Measurements from ENCODE around the gene GPR179.

- TF ChIP-seq, protein P1, sequence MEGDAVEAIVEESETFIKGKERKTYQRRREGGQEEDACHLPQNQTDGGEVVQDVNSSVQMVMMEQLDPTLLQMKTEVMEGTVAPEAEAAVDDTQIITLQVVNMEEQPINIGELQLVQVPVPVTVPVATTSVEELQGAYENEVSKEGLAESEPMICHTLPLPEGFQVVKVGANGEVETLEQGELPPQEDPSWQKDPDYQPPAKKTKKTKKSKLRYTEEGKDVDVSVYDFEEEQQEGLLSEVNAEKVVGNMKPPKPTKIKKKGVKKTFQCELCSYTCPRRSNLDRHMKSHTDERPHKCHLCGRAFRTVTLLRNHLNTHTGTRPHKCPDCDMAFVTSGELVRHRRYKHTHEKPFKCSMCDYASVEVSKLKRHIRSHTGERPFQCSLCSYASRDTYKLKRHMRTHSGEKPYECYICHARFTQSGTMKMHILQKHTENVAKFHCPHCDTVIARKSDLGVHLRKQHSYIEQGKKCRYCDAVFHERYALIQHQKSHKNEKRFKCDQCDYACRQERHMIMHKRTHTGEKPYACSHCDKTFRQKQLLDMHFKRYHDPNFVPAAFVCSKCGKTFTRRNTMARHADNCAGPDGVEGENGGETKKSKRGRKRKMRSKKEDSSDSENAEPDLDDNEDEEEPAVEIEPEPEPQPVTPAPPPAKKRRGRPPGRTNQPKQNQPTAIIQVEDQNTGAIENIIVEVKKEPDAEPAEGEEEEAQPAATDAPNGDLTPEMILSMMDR (IDR thresholded peaks at IDR 0.05) = no peak
- no peak for TF ChIP-seq POLR2A (IDR thresholded peaks at IDR 0.05)
These were observed 13.8 kb upstream of the GPR179 start for GRCh38 chr17:38357486-38358123.

All from breast epithelium (tissue), 3 donors.